HEK293T (cell line): ENCODE measurements around the gene B3GAT3.

Experiments
- BHLHE40 ChIP-seq: fragments of 450-650 bp; IDR thresholded peaks from 2 replicates; pipeline ENCODE4 v1.6.1; 2016; ENCODE audit warnings: mild to moderate bottlenecking, moderate library complexity, borderline replicate concordance
- FOXA1 ChIP-seq: fragments of 450-650 bp; IDR thresholded peaks from 2 replicates; pipeline ENCODE4 v1.6.1; 2016; ENCODE audit warnings: mild to moderate bottlenecking
- FOXM1 ChIP-seq: fragments of 450-650 bp; IDR thresholded peaks from 2 replicates; pipeline ENCODE4 v1.6.1; 2017; ENCODE audit warnings: mild to moderate bottlenecking, borderline replicate concordance
- HDGF ChIP-seq: fragments of 450-650 bp; IDR thresholded peaks from 2 replicates; pipeline ENCODE4 v1.6.1; 2017; ENCODE audit warnings: antibody characterized with exemption, borderline replicate concordance
- SP1 ChIP-seq: fragments of 450-650 bp; IDR thresholded peaks from 2 replicates; pipeline ENCODE4 v1.6.1; 2017
- SUZ12 ChIP-seq: fragments of 450-650 bp; IDR thresholded peaks from 2 replicates; pipeline ENCODE4 v1.6.1; 2016; ENCODE audit warnings: mild to moderate bottlenecking

DNA sequence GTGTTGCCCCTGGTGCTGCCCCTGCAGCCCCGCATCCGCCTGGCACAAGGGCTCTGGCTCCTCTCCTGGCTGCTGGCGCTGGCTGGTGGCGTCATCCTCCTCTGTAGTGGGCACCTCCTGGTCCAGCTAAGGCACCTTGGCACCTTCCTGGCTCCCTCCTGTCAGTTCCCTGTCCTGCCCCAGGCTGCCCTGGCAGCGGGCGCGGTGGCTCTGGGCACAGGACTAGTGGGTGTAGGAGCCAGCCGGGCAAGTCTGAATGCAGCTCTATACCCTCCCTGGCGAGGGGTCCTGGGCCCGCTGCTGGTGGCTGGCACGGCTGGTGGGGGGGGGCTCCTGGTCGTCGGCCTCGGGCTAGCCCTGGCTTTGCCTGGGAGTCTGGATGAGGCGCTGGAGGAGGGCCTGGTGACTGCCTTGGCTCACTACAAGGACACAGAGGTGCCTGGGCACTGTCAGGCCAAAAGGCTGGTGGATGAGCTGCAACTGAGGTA is 8.5 kb downstream of the B3GAT3 start:
- TF ChIP-seq SUZ12 (no peak), SP1 (no peak), FOXA1 (no peak), HDGF (no peak), BHLHE40 (no peak), FOXM1 (no peak)
